CD14-positive monocyte (primary cell): Measurements from ENCODE around the gene DNAI1. TPM values are rescaled to one million over a fixed set of nuclear protein-coding genes. Genes with fewer than 3 reads are reported as not detected.

Source experiments
- DNase-seq, 3 donors: peaks; one replicate each; pipeline ENCODE4 v3.0.0-alpha.2; 2011 to 2022
- H2AFZ ChIP-seq: 2 replicates; pipeline ENCODE4 v1.6.0; 2012; ENCODE audit warnings: mild to moderate bottlenecking, low read depth, low read length, inconsistent platforms; ENCODE audit not compliant: insufficient read depth, poor library complexity, severe bottlenecking
- H3K27ac ChIP-seq, 2 donors: 1 replicate in 1 of 2; 2 replicates in 1 of 2; pipeline ENCODE4 v1.5.1; 2012 to 2013; ENCODE audit warnings: low read length in 2 of 2, control low read depth in 1 of 2, inconsistent platforms in 1 of 2, low read depth in 1 of 2, mild to moderate bottlenecking in 1 of 2
- H3K27me3 ChIP-seq, 2 donors: one replicate each; pipeline versions ENCODE4 v1.6.0 to v1.6.1; 2011 to 2013; ENCODE audit warnings: low read length in 2 of 2; ENCODE audit not compliant: control insufficient read depth in 2 of 2, insufficient read depth in 2 of 2
- H3K36me3 ChIP-seq, 2 donors: replicated peaks in 1 of 2; 1 replicate in 1 of 2; 2 replicates in 1 of 2; pipeline versions ENCODE4 v1.5.1 to v1.6.1; 2012 to 2013; ENCODE audit warnings: low read length in 2 of 2, control low read depth in 1 of 2, inconsistent platforms in 1 of 2, mild to moderate bottlenecking in 1 of 2; ENCODE audit not compliant: insufficient read depth in 2 of 2, control insufficient read depth in 1 of 2
- H3K4me1 ChIP-seq, 2 donors: 1 replicate in 1 of 2; 2 replicates in 1 of 2; pipeline versions ENCODE4 v1.5.1 to v1.6.1; 2012 to 2013; ENCODE audit warnings: low read length in 2 of 2, control low read depth in 1 of 2, inconsistent platforms in 1 of 2, mild to moderate bottlenecking in 1 of 2, moderate library complexity in 1 of 2; ENCODE audit not compliant: insufficient read depth in 2 of 2, control insufficient read depth in 1 of 2
- H3K4me2 ChIP-seq: replicated peaks from 2 replicates; pipeline ENCODE3; 2012; ENCODE audit warnings: low read length, moderate library complexity, mild to moderate bottlenecking; ENCODE audit not compliant: poor library complexity, severe bottlenecking; ENCODE audit errors: extremely low read depth
- H3K4me3 ChIP-seq, 3 experiments: fragments of 200-600 bp in 1 of 3; sonication (generic) in 1 of 3; replicated peaks in 1 of 3; 1 replicate in 2 of 3; 2 replicates in 1 of 3; pipeline ENCODE4 v1.5.1; 2011 to 2013; ENCODE audit warnings: low read length in 3 of 3, mild to moderate bottlenecking in 3 of 3, control low read depth in 2 of 3, low read depth in 2 of 3, inconsistent platforms in 1 of 3, moderate library complexity in 1 of 3
- H3K79me2 ChIP-seq: 2 replicates; pipeline ENCODE4 v1.6.0; 2012; ENCODE audit warnings: mild to moderate bottlenecking, control low read depth, inconsistent platforms, low read length, moderate library complexity; ENCODE audit not compliant: insufficient read depth
- H3K9ac ChIP-seq: 2 replicates; pipeline ENCODE4 v1.6.0; 2017; ENCODE audit warnings: low read length, mild to moderate bottlenecking; ENCODE audit not compliant: insufficient read depth, poor library complexity, severe bottlenecking
- H3K9me3 ChIP-seq, 2 donors: replicated peaks in 1 of 2; 1 replicate in 1 of 2; 2 replicates in 1 of 2; pipeline versions ENCODE4 v1.5.1 to v1.6.1; 2012 to 2013; ENCODE audit warnings: low read length in 2 of 2, control low read depth in 1 of 2; ENCODE audit not compliant: control insufficient read depth in 1 of 2, insufficient read depth in 1 of 2
- H4K20me1 ChIP-seq: 2 replicates; pipeline ENCODE4 v1.6.0; 2012; ENCODE audit warnings: mild to moderate bottlenecking, low read length, control low read depth, moderate library complexity; ENCODE audit not compliant: insufficient read depth
- H3K27ac Mint-ChIP-seq, 7 donors: one replicate each; pipeline ENCODE4 v1.8.0; 2020; ENCODE audit warnings: mild to moderate bottlenecking in 7 of 7, mixed read lengths in 7 of 7, moderate library complexity in 6 of 7, inconsistent platforms in 2 of 7
- H3K27me3 Mint-ChIP-seq, 3 donors: one replicate each; pipeline ENCODE4 v1.8.0; 2021 to 2022; ENCODE audit warnings: low read depth in 3 of 3, mild to moderate bottlenecking in 3 of 3, mixed read lengths in 3 of 3, moderate library complexity in 3 of 3, inconsistent platforms in 1 of 3
- H3K36me3 Mint-ChIP-seq, 2 donors: one replicate each; pipeline ENCODE4 v1.8.0; 2020; ENCODE audit warnings: mixed read lengths in 2 of 2, inconsistent platforms in 1 of 2, mild to moderate bottlenecking in 1 of 2
- H3K4me1 Mint-ChIP-seq: one replicate; pipeline ENCODE4 v1.8.0; 2020; ENCODE audit warnings: mild to moderate bottlenecking, mixed read lengths
- H3K4me3 Mint-ChIP-seq, 2 donors: one replicate each; pipeline ENCODE4 v1.8.0; 2020; ENCODE audit warnings: mild to moderate bottlenecking in 2 of 2, mixed read lengths in 2 of 2, moderate library complexity in 1 of 2
- H3K9me3 Mint-ChIP-seq, 7 donors: one replicate each; pipeline ENCODE4 v1.8.0; 2020 to 2022; ENCODE audit warnings: mixed read lengths in 7 of 7, mild to moderate bottlenecking in 6 of 7, moderate library complexity in 6 of 7, inconsistent platforms in 2 of 7
- CTCF ChIP-seq: fragments of 200-600 bp; IDR thresholded peaks from one replicate; pipeline ENCODE4 v1.8.0; 2022; ENCODE audit warnings: antibody characterized with exemption, mild to moderate bottlenecking
- WGBS: methylation state at CpG from one replicate; pipeline ENCODE4 v1.1.5; 2013; ENCODE audit warnings: missing lambda C conversion rate; ENCODE audit not compliant: insufficient coverage; 5-methylcytosine and 5-hydroxymethylcytosine counted together
- intact Hi-C, 2 donors: fragments of 100-400 bp; cut with micrococcal nuclease; formaldehyde crosslinking; loops; one replicate each; pipeline versions ENCODE4 v1.15.0 to v1.15.1; 2023
- polyA plus RNA-seq, 3 donors: library from polyadenylated mRNA; depleted of rRNA in 1 of 3; unstranded in 2 of 3; stranded (reverse) in 1 of 3; fragments of 300-500 nt in 2 of 3; fragments of >200 nt in 1 of 3; fragmentation: Illumina TruSeq in 2 of 3; gene quantifications; 1 replicate in 2 of 3; 2 replicates in 1 of 3; pipeline ENCODE4 v1.2.3, GENCODE V29; 2012 to 2021

Gene DNAI1
- polyA plus RNA-seq, 3 donors = not detected

DNA sequence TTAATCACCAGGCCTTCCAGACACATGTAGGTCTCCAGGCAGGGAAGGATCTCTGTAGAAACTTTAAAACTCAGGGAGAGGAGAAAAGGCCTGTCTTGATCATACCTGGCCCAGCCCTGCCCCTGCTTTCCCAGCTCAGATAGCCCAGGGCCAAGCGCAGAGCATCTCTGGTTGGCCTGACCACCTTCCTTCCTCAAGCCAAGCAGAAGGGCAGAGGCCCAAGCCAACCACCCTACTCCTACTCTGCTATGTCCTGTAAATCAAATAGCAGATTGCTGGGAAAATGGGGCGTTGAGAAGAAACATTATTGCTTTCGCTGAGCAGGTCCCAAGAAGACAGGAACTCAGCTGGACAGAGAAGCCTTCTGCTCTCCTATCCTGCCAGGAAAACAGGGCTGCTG lies 49.9 kb downstream of the DNAI1 start:
- Histone ChIP-seq H3K27me3 (no peaks in the 10 kb centered on the region), H3K4me1 (no peaks in the 10 kb centered on the region), H2AFZ (no peak overlapping the region), H3K4me2 (no peak overlapping the region), H3K27ac (no peak overlapping the region), H3K4me3 (no peak overlapping the region), H3K9ac (no peak overlapping the region), H3K79me2 (no peaks in the 10 kb centered on the region), H3K36me3 (no peaks in the 10 kb centered on the region), H4K20me1 (no peaks in the 10 kb centered on the region), H3K9me3 (no peaks in the 10 kb centered on the region)
- Mint-ChIP-seq H3K4me1 (no peaks in the 10 kb centered on the region), H3K27ac (no peak overlapping the region), H3K27me3 (peaks cover 3 to 10% (median 6%) of the 10 kb centered on the region in 3 donors), H3K36me3 (no peaks in the 10 kb centered on the region), H3K4me3 (no peak overlapping the region), H3K9me3 (no peaks in the 10 kb centered on the region)
- no CpG with 5 or more reads among the region's 3 CpGs for WGBS
- no peak for DNase-seq
- TF ChIP-seq CTCF = no peak
- intact Hi-C loops = no loop called here

- H3K27ac Mint-ChIP-seq = no peak overlapping the region
These were observed 50.3 kb downstream of the DNAI1 start for GRCh38 chr9:34508951-34509350.

More at GRCh38 chr9:34508951-34509350, 50.3 kb downstream of the DNAI1 start:
- H3K4me3 Mint-ChIP-seq = no peak overlapping the region
- Histone ChIP-seq H3K36me3 (no peaks in the 10 kb centered on the region), H3K4me1 (no peaks in the 10 kb centered on the region), H3K9me3 (no peaks in the 10 kb centered on the region), H3K27ac (no peak overlapping the region), H3K4me2 (no peak overlapping the region), H3K4me3 (no peak overlapping the region), H2AFZ (no peak overlapping the region), H3K9ac (no peak overlapping the region), H3K27me3 (no peaks in the 10 kb centered on the region), H3K79me2 (no peaks in the 10 kb centered on the region), H4K20me1 (no peaks in the 10 kb centered on the region)
- H3K4me1 Mint-ChIP-seq = no peaks in the 10 kb centered on the region
- no peak for TF ChIP-seq CTCF
- WGBS = 95% methylated on average over 2 of the region's 3 CpGs
- intact Hi-C loops = no loop called here
- H3K27me3 Mint-ChIP-seq = peaks cover 3 to 10% (median 3%) of the 10 kb centered on the region in 3 donors
- no peaks in the 10 kb centered on the region for H3K9me3 Mint-ChIP-seq
- no peak for DNase-seq
- H3K36me3 Mint-ChIP-seq = no peaks in the 10 kb centered on the region
